SK-N-DZ (cell line): ENCODE measurements around the gene GAS7.
A peak's percentile ranks its signal among the peaks of the same experiment; 100 is the strongest.

Source experiments
- DNase-seq: peaks from one replicate; pipeline ENCODE4 v3.0.0-alpha.2; 2015; ENCODE audit warnings: low spot score

Gene GAS7

DNA sequence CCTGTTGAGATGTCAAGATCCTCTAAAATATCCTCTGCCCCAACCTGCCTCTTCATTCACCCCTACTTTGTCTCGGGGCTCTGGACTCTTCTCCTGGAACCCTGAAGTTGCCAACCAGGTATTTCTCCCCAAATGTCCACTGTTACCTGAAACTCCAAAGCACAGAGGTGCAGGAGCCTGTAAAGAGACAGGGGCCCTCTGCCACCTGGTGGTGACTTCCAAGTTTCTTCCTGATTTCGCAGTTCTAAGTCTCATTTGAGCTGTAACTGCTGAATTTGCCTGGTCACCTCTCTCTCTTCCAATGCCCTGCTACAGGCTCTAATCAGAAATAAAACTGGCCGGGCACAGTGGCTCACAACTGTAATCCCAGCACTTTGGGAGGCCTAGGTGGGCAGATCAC, 216.2 kb downstream of the GAS7 start:
- DNase-seq = no peak

DNA sequence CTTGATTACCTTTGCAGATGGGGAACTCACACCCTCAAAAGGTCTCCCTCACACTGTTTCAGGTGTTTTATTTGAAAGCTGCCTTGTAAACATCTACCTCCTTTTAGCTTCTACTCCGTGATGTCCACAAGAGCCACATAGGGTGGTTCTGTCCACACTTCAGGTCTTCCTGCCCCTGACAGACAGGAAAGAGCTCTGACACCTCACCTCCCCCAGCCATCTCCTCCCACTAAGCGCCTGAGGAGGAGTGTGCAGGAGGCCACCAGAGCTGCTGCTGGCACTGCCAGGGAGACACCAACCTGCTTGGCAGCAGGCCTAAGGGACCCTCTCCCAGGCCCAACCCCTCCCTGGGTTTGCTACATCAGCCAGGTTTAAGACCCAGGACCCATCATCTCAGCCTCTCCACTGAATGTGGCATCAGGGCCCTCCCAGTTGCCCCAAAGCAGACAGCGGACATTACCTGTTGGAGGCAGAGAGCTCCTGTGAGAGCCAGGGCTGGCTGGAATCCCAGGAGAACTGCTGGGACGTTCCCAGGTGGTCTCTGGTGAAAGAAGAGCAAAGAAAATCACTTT, 217.0 kb downstream of the GAS7 start:
- no peak for DNase-seq

DNA sequence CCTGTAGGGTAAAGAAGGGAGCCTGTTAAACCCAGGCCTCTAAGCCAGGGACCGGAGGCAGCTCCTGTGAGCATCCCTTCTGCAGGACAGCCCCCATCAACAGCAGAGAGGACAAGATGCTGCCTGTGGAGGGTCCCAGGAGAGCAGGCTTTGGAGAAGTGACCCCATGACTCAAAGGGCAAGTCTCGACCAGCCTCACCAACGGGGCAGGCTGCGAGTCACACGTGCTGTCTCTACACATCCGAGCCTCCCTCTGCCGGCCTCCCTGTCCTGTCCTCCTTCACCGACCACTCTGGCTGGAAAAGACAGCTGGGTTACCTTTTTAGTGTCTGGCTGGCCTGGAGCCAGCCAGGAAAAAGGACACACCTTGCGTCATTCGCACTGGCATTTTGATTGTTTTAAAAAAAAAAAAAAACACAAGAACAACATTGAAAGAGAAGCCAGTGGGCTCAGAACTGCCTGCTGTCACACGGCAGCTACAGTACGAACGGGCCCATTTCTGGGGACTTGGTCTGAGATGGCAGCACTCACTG, 218.9 kb downstream of the GAS7 start:
- no peak for DNase-seq

DNA sequence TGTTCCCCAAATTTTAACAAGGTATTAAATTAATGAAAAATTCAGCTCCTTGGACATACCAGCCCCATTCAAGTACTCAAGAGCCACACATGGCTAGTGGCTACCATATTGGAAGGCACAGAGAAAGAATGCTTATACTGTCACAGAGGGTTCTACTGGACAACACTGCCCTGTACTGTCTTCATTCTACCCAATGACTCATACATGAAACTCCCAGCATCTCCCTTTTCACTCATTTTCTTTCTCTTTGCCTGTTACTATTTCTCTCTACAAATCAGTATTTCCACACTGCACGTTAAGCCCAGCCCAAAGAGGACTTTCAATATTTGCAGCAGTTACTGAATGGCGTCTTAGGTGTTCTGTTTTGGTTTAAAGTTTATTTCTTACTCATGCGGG, 221.2 kb downstream of the GAS7 start:
- no peak for DNase-seq

DNA sequence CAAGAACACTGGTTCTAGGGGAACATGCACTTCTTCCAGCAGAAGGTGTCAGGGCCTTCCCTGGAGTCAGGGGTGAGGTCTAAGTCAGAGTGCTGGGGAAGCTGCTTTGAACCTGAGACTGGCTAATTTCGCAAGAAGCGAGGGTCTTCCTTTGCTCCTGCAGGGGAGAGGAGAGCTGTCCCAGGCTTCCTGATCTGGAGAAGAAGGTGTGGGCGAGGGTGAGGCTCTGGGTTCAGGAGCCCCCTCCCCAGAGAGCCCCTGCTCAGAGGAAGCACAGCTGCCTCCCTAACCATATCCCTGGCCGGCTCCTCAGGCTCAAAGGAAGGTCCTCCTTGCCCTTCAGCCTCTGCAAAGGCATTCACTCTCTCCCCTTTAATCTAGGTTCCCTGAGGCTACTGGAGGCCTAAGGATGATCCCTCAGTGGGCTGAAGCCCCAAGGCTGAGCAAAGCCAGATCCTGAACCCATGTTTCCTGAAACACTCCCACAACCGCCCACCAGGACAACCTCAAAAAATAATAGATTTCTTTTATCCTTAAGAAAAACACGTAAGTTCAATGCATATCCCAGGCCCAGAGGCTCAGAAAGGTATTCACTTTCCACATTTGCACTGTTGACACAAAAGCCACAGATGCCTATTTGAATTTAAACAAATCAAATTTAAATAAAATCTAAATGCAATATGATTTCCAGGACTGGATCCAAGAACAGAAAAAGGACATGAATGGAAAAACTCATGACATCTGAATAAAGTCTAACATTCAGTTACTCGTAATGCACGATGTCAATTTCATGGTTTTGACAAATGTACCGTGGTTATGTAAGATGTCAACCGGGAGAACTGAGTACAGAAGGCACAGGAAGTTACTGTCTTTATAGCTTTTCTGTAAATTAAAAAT, 221.9 kb downstream of the GAS7 start:
- no peak for DNase-seq

DNA sequence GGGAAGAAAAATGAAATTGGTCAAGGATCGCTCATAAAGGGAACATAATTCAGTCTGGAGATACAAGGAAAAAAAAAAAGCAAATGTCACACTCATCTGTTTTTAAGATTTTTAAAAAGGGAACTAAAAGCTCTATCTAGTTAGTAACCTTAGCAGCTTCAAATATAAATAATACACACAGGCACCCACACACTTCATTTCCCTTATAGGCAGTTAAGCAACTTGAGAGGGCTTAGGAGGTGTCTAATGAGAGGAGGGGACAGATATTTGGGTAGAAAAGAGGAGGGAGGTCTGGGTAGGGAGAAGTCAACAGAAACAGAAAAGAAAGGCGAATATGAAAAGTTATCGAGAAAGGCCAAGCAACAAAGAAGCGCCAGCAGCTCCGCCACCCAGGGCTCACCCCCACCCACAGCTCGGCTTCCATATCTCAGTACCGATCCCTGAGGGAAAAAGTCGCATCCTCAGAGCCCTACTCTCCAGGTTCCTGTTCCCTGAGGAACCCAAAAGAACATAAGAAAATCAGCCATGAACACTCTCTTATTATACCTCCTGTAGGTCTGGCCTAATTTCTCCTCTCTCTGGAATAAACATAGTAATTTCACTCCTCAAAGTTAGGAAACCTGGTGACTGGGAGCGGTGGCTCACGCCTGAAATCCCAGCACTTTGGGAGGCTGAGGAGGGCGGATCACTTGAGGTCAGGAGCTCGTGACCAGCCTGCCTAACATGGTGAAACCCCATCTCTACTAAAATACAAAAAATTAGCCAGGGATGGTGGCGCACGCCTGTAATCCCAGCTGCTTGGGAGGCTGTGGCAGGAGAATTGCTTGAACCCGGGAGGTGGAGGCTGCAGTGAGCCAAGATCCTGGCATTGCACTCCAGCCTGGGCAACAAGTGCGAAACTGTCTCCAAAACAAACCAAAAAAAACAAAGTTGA, 223.7 kb downstream of the GAS7 start:
- DNase-seq = no peak

DNA sequence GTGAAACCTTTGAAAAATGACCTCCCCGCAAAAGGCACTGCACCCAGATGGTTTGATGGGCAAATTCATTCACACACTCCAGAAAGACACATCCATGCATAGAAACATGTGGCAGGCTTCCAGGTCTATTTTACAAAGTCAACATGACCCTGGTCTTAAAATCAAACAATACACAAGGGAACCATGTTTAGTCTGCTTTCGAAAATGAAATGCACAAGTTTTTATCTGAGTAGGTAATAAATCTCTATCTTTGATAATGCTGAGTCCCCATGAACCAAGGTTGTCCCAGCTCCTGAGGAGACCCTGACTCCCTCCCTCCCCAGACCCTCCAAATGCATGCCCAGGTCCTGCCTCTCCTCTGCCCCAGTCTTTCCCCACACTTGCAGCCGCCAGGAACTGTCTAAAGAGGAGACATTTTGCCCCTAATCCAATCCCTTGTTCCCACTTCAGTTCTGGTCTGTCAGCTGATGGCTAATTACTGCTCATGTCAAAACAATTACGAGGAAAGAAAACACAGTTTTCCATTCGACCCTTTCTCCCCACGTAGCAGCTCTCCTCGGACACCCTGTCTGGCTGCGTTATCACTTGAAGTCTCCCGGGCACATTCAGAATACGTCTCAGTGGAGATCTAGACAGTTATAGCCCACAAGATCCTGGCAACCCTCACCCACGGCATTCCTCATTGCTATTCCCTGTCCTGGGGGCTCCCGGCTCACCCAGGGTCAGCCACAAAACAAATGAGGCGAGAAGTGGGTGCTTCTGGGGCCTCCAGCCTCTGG, 224.5 kb downstream of the GAS7 start:
- no peak for DNase-seq

DNA sequence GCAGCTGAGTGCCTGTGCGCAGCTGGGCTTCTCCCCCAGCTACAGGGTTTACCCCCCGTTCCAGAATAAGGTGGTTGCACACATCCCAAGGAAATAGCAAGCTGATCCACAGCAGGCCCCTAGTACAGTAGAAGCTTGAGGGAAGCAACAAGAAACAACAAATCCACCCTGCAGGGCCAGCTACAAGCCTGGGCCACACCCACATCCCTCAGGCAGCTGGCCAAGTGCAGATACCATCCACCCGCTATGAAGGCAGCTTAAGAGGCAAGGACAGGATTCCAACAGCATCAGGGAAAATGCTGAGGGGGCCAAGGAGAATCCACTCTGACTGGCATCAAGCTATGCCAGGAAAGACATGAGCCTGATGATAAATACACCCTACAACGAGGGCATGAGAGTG, 226.4 kb downstream of the GAS7 start:
- no peak for DNase-seq

DNA sequence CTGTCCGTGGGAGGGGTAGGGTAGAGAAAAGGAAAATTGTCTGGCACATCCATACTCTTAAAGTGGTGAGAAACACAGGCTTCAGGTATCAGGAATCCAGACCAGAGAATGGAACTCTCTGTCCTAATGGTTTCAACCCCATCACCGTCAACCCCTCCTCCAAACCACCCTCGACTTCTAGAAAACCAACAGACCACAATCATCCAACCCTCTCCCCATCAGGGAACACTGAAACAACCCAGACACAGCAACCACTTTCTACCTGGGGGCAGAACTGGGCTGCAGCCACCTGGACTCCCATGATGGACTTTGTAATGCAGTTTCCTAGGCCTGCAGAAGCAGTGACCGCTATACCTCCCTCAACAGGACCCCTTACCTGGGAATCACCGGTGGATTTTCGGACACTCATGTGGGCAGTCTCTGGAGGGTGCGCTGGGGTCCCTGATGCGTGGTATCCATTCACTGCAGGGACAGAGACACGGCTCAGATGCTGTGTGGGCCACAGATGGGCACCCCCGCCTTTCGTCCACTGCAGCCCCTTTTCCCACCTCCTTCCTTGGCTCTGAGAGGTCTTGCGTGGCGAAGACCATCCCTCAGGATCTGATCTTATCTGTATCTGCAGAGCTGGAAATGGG, 229.0 kb downstream of the GAS7 start:
- DNase-seq = no peak

DNA sequence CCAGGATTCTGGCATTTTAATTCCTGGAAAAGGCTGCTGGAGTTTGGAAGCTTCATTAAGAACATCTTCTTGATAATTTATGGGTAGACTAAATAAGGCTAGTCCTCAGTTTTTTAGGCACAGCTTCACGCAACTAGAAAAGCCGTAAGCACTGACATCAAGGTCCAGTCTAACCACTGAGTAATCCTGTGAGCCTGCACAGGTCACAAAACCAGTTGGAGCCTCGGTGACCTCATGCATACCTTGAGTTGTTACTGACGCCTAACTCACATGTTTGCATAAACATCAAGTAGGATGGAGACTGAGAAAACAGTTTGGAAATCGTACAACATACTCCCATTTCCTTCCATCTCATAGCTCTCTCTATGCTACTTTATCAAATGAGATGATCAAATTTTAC, 229.5 kb downstream of the GAS7 start:
- no peak for DNase-seq

DNA sequence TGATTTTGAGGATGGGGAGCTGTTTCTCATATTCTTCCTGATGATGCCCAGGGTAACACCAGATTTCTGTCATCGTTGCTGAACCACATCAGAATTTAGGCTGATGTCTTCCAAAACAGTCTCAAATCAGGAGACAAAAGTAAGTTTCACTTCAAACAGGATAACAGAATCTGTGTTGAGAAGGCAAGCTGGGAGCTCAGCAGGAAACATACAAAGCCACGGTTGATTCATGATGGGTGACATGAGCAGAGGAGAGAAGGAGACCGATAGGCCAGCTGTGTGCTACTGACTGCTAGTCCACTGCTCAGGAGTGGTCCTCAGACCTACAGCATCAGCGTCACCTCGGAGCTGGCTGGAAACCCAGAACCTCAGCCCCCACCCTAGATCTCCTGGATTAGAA, 230.4 kb downstream of the GAS7 start:
- no peak for DNase-seq

DNA sequence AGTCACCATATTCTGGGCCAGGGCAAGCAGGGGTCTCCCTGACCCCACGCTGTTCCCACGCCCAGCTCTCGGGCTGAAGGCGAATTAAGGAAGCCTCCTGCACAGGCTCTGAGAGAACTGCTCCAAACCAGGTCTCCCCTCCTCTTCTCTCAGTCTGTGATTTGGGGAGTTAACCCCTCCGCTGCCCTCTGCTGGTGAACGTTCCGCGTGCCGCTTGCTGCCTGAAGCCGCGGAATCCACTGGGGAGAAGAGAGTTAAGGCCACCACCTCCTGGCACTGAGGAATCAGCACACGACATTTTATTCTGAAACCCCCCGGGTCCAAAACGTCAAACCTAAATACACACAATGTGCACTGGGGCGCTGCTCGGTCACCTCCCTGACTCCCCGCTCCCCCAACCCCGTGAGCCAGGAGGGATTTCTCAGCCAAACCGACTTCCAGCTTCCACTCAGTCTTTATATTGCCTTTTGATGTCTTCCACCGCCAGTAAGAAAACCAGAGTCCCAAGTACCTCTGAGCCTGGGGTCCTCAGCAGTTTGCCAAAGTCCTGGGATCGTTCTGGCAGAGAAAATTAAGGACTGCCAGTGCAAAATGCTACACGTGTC, 238.9 kb downstream of the GAS7 start:
- DNase-seq = peak; percentile 29

DNA sequence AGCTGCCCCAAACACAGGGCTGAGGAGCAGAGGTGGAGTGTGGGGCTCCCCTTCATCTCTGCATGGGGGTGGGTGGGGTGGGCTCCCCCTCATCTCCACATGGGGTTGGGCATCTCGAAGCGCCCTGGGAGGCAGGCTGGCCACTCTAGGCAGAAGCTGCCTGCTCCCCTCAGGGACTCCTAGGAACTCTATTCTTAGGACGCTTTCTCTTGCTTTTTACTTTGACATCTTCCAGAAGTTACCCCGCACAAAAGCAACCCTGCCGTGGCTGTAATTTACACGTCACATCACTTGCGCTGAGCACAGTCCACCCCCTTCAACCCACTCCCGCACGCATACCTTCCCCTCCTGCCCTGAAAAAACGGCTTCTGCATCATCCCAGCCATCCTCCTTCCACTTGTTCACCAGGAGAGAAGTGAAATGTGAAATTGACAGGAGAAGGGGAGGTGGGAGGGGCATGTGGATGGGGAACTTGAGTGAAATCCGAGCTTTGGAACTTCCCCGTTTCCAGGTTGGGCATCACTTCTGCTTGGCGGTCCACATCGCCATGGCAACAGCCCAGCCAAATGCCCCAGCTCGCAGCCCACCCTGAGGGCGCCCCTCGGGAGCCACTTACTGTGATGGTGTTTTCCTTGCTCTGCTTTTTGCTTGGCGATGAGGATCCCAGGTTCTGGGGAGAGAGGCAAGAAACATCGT, 239.7 kb downstream of the GAS7 start:
- no peak for DNase-seq

DNA sequence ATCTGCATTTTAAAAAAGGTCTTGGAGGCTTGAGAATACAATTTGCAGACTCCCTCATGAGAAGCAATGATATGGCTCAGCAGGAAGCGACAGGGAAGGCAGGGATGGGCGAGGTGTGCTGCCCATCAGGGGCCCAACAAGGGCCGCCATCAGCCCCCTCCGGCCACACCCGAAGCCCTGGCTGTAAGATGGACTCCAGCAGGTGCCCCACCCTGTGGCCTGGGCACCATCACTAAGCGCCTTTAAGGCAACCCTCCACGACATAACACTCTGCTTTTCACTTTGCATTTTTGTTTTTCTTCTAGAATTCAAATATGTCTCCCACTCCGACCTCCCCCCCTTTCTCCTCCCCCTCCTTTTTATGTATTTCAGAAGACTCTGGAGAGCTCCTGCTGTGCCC, 241.2 kb downstream of the GAS7 start:
- DNase-seq = no peak

DNA sequence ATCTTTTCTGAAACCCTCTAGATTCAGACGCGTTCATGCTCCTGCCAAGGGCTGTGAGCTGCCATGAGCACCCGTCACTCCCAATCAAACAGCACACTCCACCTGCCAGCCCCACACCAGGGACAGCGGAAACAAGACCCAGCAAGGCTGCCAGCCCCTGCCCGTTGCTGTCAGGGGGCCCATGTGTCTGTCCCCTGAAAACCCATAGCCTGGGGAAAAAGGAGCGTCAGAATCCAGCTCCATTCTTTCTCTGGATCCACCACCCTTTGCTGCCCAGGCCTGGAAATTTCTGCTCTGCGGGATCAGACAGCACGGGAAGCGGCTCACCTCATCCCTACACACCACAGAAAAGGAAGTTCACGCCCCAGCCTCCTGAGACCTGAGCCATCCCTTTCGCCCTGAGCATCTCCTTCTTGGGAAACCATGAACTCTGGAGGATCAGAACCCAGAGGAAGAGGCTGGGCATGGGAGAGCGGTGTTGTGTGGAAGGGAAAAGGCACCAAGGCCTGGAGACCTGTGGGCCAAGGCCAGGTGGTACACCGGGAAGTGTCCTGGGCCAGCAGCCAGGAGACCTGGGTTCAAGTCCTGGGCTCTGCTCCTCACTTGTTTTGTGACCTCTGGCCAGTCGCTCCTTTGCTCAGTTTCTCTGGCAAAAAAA, 241.8 kb downstream of the GAS7 start:
- no peak for DNase-seq

DNA sequence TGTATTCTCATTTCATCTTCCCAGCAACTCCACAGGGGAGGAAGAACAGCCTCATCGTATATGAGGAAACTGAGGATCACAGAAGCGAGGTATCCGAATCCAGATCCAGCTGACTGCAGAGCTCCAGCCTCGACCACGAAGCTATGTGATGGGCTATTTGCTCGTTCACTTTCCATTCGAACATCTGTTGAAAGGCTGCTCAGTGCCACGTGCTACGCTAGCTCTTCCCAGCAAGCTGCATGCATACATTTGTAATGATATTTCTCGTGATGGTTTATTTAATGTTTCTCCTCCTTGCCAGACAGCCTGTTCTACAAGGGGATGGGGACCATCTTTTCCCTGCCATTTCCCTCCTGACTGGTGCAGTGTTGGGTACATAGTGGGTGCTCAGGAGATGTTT, 244.9 kb downstream of the GAS7 start:
- no peak for DNase-seq

DNA sequence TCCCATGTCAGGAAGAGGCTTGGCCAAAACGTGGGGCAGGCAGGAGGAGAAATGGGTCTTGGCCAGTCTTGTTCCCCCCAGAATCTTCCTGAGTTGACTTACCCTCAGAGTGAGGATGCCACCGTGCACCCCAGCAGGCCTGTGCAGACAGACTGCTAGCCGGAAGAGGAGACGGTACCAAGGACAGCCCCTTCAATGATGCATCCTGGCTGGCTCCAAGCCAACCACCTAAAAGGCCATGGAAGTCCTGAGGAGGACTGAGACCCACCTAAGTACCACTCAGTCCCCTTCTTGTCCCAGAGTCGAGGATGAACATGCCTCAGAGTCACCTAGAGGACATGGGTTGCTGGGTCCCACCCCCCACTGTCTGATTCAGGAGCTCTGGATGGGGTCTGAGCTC, 246.6 kb downstream of the GAS7 start:
- no peak for DNase-seq

DNA sequence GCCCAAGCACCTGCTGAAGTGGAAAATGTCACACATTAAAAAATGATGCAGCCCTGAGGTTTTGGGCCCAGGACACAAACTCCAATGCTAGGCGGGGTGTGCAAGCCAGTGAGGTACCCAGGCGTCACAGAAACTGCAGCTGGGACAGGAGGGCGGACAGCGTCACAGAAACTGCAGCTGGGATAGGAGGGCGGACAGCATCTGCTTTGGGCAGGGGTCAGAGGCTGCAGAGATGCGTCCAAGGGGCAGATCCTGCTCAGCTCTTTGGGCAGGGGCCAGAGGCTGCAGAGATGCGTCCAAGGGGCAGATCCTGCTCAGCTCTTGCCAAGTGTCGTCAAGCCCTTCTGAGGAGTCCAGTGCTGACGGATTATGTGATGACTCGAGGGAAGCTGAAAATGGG, 249.5 kb downstream of the GAS7 start:
- DNase-seq = no peak

DNA sequence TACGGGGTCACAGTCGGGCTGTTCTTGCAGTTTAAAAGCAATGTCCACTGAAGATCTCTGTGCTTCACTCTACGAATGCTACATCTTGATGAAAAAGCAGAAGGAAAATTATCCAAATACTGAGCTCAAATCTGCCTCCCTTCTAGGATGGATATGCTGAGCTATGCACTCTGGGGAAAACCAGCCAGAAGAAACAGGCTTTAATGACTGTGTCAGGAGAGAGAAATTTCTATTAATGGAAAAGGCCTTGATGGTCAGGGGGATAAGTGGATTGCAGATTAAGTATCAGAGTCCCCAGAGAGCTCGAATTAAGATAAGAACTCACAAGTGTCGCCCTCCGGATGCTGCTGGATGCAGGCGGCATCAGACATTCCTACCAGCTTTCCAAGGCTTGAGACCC, 253.7 kb downstream of the GAS7 start:
- no peak for DNase-seq
